Neuronal stem cell (in vitro differentiated cells): ENCODE results near the gene CORO2B.

Experiments used
- DNase-seq: peaks from one replicate; pipeline ENCODE4 v3.0.0-alpha.2; 2013; ENCODE audit warnings: low spot score
- H2AFZ ChIP-seq: one replicate; pipeline ENCODE4 v1.6.1; 2013; ENCODE audit warnings: mild to moderate bottlenecking, low read length, inconsistent platforms
- H2AK5ac ChIP-seq: 2 replicates; pipeline ENCODE4 v1.6.1; 2013; ENCODE audit warnings: low read depth, mild to moderate bottlenecking, inconsistent platforms, low read length, moderate library complexity, mixed read lengths
- H2BK120ac ChIP-seq: 2 replicates; pipeline ENCODE4 v1.6.1; 2013; ENCODE audit warnings: low read depth, mild to moderate bottlenecking, inconsistent platforms, low read length, moderate library complexity, mixed read lengths
- H2BK12ac ChIP-seq: one replicate; pipeline ENCODE4 v1.6.1; 2013; ENCODE audit warnings: low read length, inconsistent platforms
- H2BK15ac ChIP-seq: 2 replicates; pipeline ENCODE4 v1.6.1; 2013; ENCODE audit warnings: mild to moderate bottlenecking, low read length, inconsistent platforms, mixed read lengths
- H2BK5ac ChIP-seq: one replicate; pipeline ENCODE4 v1.6.1; 2013; ENCODE audit warnings: inconsistent platforms, mild to moderate bottlenecking, low read length, moderate library complexity
- H3K14ac ChIP-seq: one replicate; pipeline ENCODE4 v1.6.1; 2013; ENCODE audit warnings: low read length, inconsistent platforms
- H3K18ac ChIP-seq: 2 replicates; pipeline ENCODE4 v1.6.1; 2013; ENCODE audit warnings: low read length, inconsistent platforms
- H3K23ac ChIP-seq: 2 replicates; pipeline ENCODE4 v1.6.1; 2013; ENCODE audit warnings: low read depth, mild to moderate bottlenecking, mixed read lengths, low read length, inconsistent platforms; ENCODE audit not compliant: poor library complexity
- H3K27ac ChIP-seq: replicated peaks from 3 replicates; pipeline ENCODE4 v1.5.1; 2013; ENCODE audit warnings: low read length, inconsistent platforms
- H3K27me3 ChIP-seq, 3 experiments: 2 replicates each; pipeline ENCODE4 v1.6.1; 2013; ENCODE audit warnings: low read length in 3 of 3, mild to moderate bottlenecking in 2 of 3, inconsistent platforms in 1 of 3, low read depth in 1 of 3, mixed read lengths in 1 of 3, moderate library complexity in 1 of 3; ENCODE audit not compliant: control insufficient read depth in 3 of 3, insufficient read depth in 3 of 3
- H3K36me3 ChIP-seq, 2 donors: replicated peaks in 1 of 2; 2 replicates each; pipeline ENCODE4 v1.6.1; 2013; ENCODE audit warnings: low read length in 2 of 2; ENCODE audit not compliant: control insufficient read depth in 2 of 2, insufficient read depth in 2 of 2
- H3K4ac ChIP-seq: 2 replicates; pipeline ENCODE4 v1.6.1; 2013; ENCODE audit warnings: inconsistent platforms, mild to moderate bottlenecking, low read length, moderate library complexity
- H3K4me1 ChIP-seq, 2 donors: 1 replicate in 1 of 2; 2 replicates in 1 of 2; pipeline ENCODE4 v1.6.1; 2013; ENCODE audit warnings: low read length in 2 of 2, low read depth in 1 of 2; ENCODE audit not compliant: control insufficient read depth in 2 of 2, insufficient read depth in 1 of 2
- H3K4me2 ChIP-seq: one replicate; pipeline ENCODE4 v1.6.1; 2013; ENCODE audit warnings: mild to moderate bottlenecking, low read length, inconsistent platforms; ENCODE audit not compliant: insufficient read depth, poor library complexity, severe bottlenecking
- H3K4me3 ChIP-seq, 2 donors: 2 replicates each; pipeline ENCODE4 v1.5.1; 2013; ENCODE audit warnings: low read length in 2 of 2, mild to moderate bottlenecking in 2 of 2, inconsistent platforms in 1 of 2, moderate library complexity in 1 of 2
- H3K79me1 ChIP-seq: one replicate; pipeline ENCODE4 v1.6.1; 2013; ENCODE audit warnings: low read depth, mild to moderate bottlenecking, inconsistent platforms, low read length, moderate library complexity
- H3K9ac ChIP-seq: one replicate; pipeline ENCODE4 v1.6.1; 2013; ENCODE audit warnings: mild to moderate bottlenecking, low read depth, low read length, inconsistent platforms; ENCODE audit not compliant: poor library complexity
- H3K9me3 ChIP-seq, 2 donors: replicated peaks in 1 of 2; 2 replicates each; pipeline versions ENCODE3 to v1.6.1; 2013; ENCODE audit warnings: low read length in 2 of 2, mild to moderate bottlenecking in 2 of 2, inconsistent platforms in 1 of 2, low read depth in 1 of 2, mixed read lengths in 1 of 2, moderate library complexity in 1 of 2; ENCODE audit not compliant: control insufficient read depth in 2 of 2, insufficient read depth in 1 of 2
- H4K8ac ChIP-seq: one replicate; pipeline ENCODE4 v1.6.1; 2013; ENCODE audit warnings: low read depth, mild to moderate bottlenecking, inconsistent platforms, low read length, moderate library complexity
- H4K91ac ChIP-seq: one replicate; pipeline ENCODE4 v1.6.1; 2013; ENCODE audit warnings: low read length, low read depth, mild to moderate bottlenecking, inconsistent platforms; ENCODE audit not compliant: poor library complexity
- WGBS, 2 donors: extraction: QIAGEN DNeasy Blood & Tissue Kit; methylation state at CpG; one replicate each; pipeline ENCODE4 v1.1.7; 2013; ENCODE audit warnings: missing lambda C conversion rate in 2 of 2, mixed read lengths in 1 of 2; ENCODE audit not compliant: insufficient read length in 2 of 2, insufficient replicate concordance in 1 of 2; ENCODE audit errors: extremely low coverage in 2 of 2; 5-methylcytosine and 5-hydroxymethylcytosine counted together

CORO2B gene

DNA sequence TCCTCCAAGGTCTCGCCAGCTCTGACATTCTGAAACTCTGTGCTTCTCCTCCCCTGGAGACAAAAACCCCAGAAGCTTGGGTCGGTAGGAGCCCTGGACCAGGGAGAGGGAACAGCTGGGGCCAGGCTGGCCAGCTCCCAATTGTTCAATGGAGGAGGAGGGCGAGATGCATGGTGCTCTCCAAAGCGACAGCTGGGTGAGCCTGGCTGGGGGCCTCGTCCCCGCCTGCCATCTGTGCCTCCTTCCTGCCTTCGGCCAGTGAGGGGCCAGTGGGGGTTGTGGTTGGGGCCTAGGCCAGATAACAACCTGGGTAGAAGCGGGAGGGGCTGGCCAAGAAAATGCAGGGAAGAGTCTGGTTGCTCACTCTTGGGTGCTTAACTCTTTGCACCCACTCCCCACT, 79.4 kb downstream of the CORO2B start:
- Histone ChIP-seq H2BK12ac (no peak overlapping the region), H3K14ac (no peak overlapping the region), H2AFZ (no peak overlapping the region), H3K4me3 (no peak overlapping the region), H2BK15ac (no peak overlapping the region), H3K4ac (no peak overlapping the region), H4K91ac (no peak overlapping the region), H3K18ac (no peak overlapping the region), H3K4me2 (no peak overlapping the region), H3K27ac (no peak overlapping the region), H2AK5ac (no peak overlapping the region), H4K8ac (no peak overlapping the region), H2BK5ac (no peak overlapping the region), H3K79me1 (no peaks in the 10 kb centered on the region), H3K9ac (no peak overlapping the region), H3K4me1 (peaks cover 5 to 16% of the 10 kb centered on the region in 2 donors), H3K23ac (no peak overlapping the region), H3K36me3 (no peaks in the 10 kb centered on the region), H3K27me3 (no peaks in the 10 kb centered on the region), H2BK120ac (no peak overlapping the region), H3K9me3 (peaks cover 0 to 3% of the 10 kb centered on the region in 2 donors)
- DNase-seq: no peak
- no CpG with 5 or more reads among the region's 8 CpGs for WGBS, 2 donors

DNA sequence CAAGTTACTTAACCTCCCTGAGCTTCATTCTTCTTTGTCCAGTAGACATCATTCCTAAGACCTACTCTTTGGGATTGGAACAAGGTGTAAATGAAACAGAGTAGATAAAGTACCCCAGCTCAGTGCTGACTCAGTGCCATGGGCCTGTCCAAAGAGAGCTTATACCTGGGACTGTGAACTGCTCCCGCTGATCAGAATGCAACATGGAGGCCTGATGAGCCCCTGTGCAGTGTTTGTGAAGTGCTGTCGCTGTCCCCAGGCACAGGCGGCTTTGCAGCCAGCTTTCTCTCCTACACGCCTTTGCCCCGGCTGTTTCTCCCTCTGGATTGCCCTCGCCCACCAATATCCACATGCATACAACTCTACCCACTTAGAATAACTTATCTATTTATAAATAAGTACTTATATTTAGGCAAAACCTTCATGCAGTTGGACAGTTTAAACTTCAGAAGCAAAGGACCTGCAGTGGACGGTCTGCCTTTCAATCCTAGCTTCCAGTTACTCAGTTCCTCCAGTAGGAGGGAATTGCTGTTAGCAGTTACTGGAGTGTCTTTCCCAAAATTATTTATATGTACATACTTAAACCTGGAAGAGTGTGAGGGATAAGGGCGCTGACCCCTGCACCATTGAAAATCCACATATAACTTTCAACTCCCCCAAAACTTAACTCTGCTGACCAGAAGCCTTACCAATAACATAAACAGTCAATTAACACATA, 80.0 kb downstream of the CORO2B start:
- WGBS, 2 donors: no CpG with 5 or more reads among the region's 8 CpGs
- Histone ChIP-seq H3K18ac (no peak overlapping the region), H3K27ac (no peak overlapping the region), H2AK5ac (no peak overlapping the region), H3K4me1 (peaks cover 5 to 10% of the 10 kb centered on the region in 2 donors), H3K9ac (peak overlapping the region; percentile 9), H3K4ac (no peak overlapping the region), H2BK120ac (no peak overlapping the region), H3K36me3 (no peaks in the 10 kb centered on the region), H2AFZ (no peak overlapping the region), H3K27me3 (no peaks in the 10 kb centered on the region), H3K4me2 (no peak overlapping the region), H3K4me3 (no peak overlapping the region), H2BK12ac (no peak overlapping the region), H3K79me1 (no peaks in the 10 kb centered on the region), H4K8ac (no peak overlapping the region), H2BK15ac (no peak overlapping the region), H3K9me3 (peaks cover 0 to 3% of the 10 kb centered on the region in 2 donors), H3K14ac (no peak overlapping the region), H2BK5ac (no peak overlapping the region), H3K23ac (no peak overlapping the region), H4K91ac (no peak overlapping the region)
- DNase-seq: no peak

- H2AK5ac ChIP-seq: no peak overlapping the region
- no peak overlapping the region for H2BK12ac ChIP-seq
- no peaks in the 10 kb centered on the region for H3K27me3 ChIP-seq
- H2BK5ac ChIP-seq: no peak overlapping the region
- H3K27ac ChIP-seq: no peak overlapping the region
- no peak overlapping the region for H2BK15ac ChIP-seq
- no peak overlapping the region for H3K9ac ChIP-seq
- no peak overlapping the region for H3K4me3 ChIP-seq
- peaks cover 7 to 10% of the 10 kb centered on the region in 2 donors for H3K4me1 ChIP-seq
- no peak overlapping the region for H2AFZ ChIP-seq
- DNase-seq: no peak
- no peak overlapping the region for H3K4me2 ChIP-seq
- no peak overlapping the region for H4K8ac ChIP-seq
- no peak overlapping the region for H4K91ac ChIP-seq
- H2BK120ac ChIP-seq: no peak overlapping the region
- no peak overlapping the region for H3K4ac ChIP-seq
- H3K14ac ChIP-seq: no peak overlapping the region
- no peaks in the 10 kb centered on the region for H3K79me1 ChIP-seq
- WGBS, 2 donors: no CpG with 5 or more reads among the region's 1 CpG
- H3K36me3 ChIP-seq: no peaks in the 10 kb centered on the region
- no peak overlapping the region for H3K23ac ChIP-seq
- H3K9me3 ChIP-seq: peaks cover 0 to 8% of the 10 kb centered on the region in 2 donors
- H3K18ac ChIP-seq: no peak overlapping the region
These were observed 84.7 kb downstream of the CORO2B start for GRCh38 chr15:68663526-68663925.

- Histone ChIP-seq H3K23ac (no peak overlapping the region), H3K79me1 (no peaks in the 10 kb centered on the region), H4K8ac (no peak overlapping the region), H3K4me2 (no peak overlapping the region), H3K9ac (no peak overlapping the region), H3K36me3 (no peaks in the 10 kb centered on the region), H3K27me3 (no peaks in the 10 kb centered on the region), H3K27ac (no peak overlapping the region), H2BK5ac (peak overlapping the region; percentile 55), H3K4ac (no peak overlapping the region), H2BK12ac (no peak overlapping the region), H2AK5ac (peak overlapping the region; percentile 90), H2BK15ac (peak overlapping the region; percentile 80), H3K18ac (peak overlapping the region; percentile 76), H3K4me3 (no peak overlapping the region), H3K4me1 (peaks cover 7 to 10% of the 10 kb centered on the region in 2 donors), H2BK120ac (no peak overlapping the region), H3K9me3 (peaks cover 0 to 8% of the 10 kb centered on the region in 2 donors), H3K14ac (no peak overlapping the region), H2AFZ (peak overlapping the region; percentile 36), H4K91ac (no peak overlapping the region)
- no peak for DNase-seq
- no CpG with 5 or more reads among the region's 6 CpGs for WGBS, 2 donors
These were observed 87.5 kb downstream of the CORO2B start for GRCh38 chr15:68666120-68666811.
